ENCODE measurements around the gene FRS2.

DNA sequence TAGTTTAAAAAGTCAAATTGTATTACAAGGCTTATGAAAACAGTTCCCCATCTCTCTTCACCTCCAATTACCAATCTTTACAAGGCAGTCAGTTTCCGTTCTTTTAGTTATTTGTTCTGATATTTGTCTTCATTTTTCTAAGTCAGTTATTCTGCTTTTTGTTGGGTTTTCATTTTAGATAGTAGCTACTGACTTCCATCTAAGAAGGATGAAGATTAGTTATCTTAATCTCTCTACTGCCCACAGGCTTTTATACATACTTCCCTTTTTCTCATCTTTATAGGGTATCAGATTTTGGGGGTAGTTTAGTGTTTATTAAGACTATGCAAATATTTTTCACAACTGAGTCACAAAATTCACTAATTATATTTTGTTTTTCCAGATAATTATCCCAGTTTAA, 38.4 kb downstream of the FRS2 start:
- TF ChIP-seq GATA2 (IDR thresholded peaks at IDR 0.05; ENCODE audit: low read depth, low read length) (no peak), GATA3 (IDR thresholded peaks at IDR 0.05; ENCODE audit: low read depth, low read length) (no peak)
